Measurements from ENCODE around the gene TERT.

GRCh38 chr5:1292139-1292538, 2.7 kb downstream of the TERT start:
- no peak for TF ChIP-seq CTCF (IDR thresholded peaks at IDR 0.05; ENCODE audit: borderline replicate concordance, extremely low read depth, low read length, poor library complexity, severe bottlenecking)
- no peak for TF ChIP-seq EZH2 (IDR thresholded peaks at IDR 0.05; ENCODE audit: borderline replicate concordance, low read depth, low read length, severe bottlenecking)
